ENCODE measurements around the gene FEZ2.
"Not testable (repeated sequence)": the region's sequence is repeated elsewhere in the genome, so short reads cannot be mapped to it uniquely, and the experiment has no call there.

FEZ2 gene
- long read RNA-seq, donor 1, full-length matches to known transcripts = 22 of 37 reads
- long read RNA-seq, donor 1, partial matches to known transcripts = 15 of 37 reads
- long read RNA-seq, donor 1, other reads (novel, unspliced or antisense) = 0 of 37 reads
- long read RNA-seq, donor 2, full-length matches to known transcripts = 6 of 28 reads
- long read RNA-seq, donor 2, partial matches to known transcripts = 22 of 28 reads
- long read RNA-seq, donor 2, other reads (novel, unspliced or antisense) = 0 of 28 reads
- long read RNA-seq, donor 3, transcript FEZ2-204 (8 exons, 1,931 nt) = major isoform, 7 of 19 reads
- long read RNA-seq, donor 3, partial matches to known transcripts = 10 of 19 reads
- long read RNA-seq, donor 3, other reads (novel, unspliced or antisense) = 0 of 19 reads
- long read RNA-seq, donor 4, full-length matches to known transcripts = 13 of 37 reads
- long read RNA-seq, donor 4, partial matches to known transcripts = 24 of 37 reads
- long read RNA-seq, donor 4, other reads (novel, unspliced or antisense) = 0 of 37 reads
- long read RNA-seq, donor 5, full-length matches to known transcripts = 15 of 32 reads
- long read RNA-seq, donor 5, partial matches to known transcripts = 17 of 32 reads
- long read RNA-seq, donor 5, other reads (novel, unspliced or antisense) = 0 of 32 reads
- long read RNA-seq, donor 6, transcript FEZ2-204 (8 exons, 1,931 nt) = major isoform, 6 of 41 reads
- long read RNA-seq, donor 6, partial matches to known transcripts = 33 of 41 reads
- long read RNA-seq, donor 6, other reads (novel, unspliced or antisense) = 0 of 41 reads
- long read RNA-seq, donor 7, full-length matches to known transcripts = 14 of 68 reads
- long read RNA-seq, donor 7, partial matches to known transcripts = 54 of 68 reads
- long read RNA-seq, donor 7, other reads (novel, unspliced or antisense) = 0 of 68 reads
- long read RNA-seq, donor 8, full-length matches to known transcripts = 11 of 21 reads
- long read RNA-seq, donor 8, partial matches to known transcripts = 10 of 21 reads
- long read RNA-seq, donor 8, other reads (novel, unspliced or antisense) = 0 of 21 reads

- peak; percentile 82 for DNase-seq
Observed at GRCh38 chr2:36597532-36598377, at the start of gene FEZ2. Gene FEZ2, minus strand, starts transcription at chr2:36598168. Its CDS starts 26 bp downstream, at chr2:36598142.

GRCh38 chr2:36634981-36635597 lies 37.1 kb upstream of the FEZ2 start:
- DNase-seq = no peak

- no peak for DNase-seq
Observed at GRCh38 chr2:36633470-36634092, 35.6 kb upstream of the FEZ2 start.

GRCh38 chr2:36626756-36627155 lies 28.8 kb upstream of the FEZ2 start:
- DNase-seq = no peak

GRCh38 chr2:36626071-36626470 lies 28.1 kb upstream of the FEZ2 start:
- no peak for DNase-seq

- DNase-seq = no peak
Observed at GRCh38 chr2:36625304-36625703, 27.3 kb upstream of the FEZ2 start.

GRCh38 chr2:36620321-36620720 lies 22.4 kb upstream of the FEZ2 start:
- DNase-seq = no peak

DNA sequence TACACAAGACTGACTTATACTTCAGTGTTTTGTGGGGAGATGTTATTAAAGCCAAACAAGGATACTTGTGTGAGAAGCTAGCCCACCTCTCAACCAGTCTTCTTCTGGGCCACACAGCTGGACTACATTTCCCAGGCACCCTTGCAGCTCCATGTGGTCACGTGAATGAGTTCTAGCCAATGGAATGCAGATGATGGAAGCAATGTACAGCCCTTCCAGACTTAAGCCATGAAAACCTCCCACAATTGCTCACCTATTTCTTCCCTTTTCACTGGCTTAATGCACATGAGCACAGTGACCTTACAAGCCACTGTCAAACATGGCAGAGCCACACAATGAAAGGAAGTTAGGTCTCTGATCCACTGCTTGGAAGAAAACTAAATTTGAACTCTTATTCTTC lies 20.4 kb upstream of the FEZ2 start:
- no peak for DNase-seq

DNA sequence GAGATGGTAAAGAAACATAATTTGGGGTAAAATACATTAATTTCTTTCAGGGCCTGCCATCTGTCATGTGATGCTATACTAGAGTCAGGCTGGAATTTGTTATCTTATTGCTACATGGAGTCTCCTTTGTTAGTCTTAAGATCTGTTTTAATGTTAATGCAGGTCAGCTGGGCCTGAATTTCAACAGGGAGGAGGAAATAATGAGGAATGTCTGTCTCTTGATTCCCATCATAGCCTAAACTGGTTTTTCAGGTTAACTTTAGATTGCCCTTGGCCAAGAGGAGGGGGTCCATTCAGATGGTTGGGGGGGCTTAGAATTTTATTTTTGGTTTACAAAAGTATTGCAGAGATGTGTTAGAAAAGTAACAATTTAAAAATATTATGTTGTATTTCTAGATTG lies 19.0 kb upstream of the FEZ2 start:
- DNase-seq = no peak

DNA sequence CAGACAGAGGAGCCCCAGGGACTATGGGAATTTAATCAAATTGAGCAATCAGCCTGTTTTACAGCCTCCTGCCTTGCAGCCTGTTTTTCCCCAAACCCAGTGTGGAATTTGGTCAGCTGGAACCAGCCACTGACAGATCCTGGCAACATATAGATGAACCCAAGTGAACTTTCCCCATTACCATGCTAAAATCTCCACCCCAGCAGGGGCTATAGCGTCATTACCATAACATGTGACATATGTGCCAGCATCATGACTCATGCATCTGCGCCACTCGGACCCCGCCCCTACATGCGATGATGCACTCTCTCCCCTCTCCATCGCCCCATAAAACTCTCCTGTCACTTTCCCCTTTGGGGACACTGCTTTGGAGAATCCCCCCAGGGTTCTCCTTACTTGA lies 17.3 kb upstream of the FEZ2 start:
- DNase-seq = no peak

- DNase-seq = no peak
Observed at GRCh38 chr2:36613801-36614200, 15.8 kb upstream of the FEZ2 start.

DNA sequence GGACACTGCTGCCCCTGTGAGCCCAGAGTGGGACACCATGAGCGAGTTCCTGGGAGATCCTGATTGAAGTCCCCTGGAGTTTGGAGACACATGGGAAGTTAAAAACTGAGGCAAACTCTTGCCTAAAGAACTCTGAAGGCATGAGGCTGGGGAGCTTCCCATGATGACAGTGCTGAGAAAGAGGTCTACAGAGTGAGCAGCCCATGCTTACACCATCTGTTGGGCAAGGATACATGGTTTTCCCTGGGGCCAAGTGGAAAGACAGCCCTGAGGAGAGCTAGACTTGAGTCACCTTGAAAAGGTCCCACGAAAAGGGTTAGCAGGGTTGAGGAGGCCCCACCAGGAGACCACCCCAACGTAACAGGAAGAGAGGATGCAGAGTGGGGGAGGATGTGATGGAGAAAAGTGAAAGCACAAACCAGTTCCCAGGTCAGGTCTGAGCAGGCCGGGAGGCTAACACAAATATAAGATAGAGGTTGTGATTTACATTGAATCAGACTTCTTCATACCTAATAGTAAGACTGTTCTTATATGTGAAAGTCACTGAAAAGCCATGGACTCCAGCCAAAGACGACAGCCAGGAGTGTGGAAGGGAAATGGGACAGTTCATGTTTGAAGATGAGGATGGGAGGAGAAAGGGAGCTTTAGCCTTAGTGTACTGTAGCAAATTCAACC lies 13.5 kb upstream of the FEZ2 start:
- DNase-seq = no peak

- no peak for DNase-seq
Observed at GRCh38 chr2:36609507-36609906, 11.5 kb upstream of the FEZ2 start.

GRCh38 chr2:36607947-36608346 lies 10.0 kb upstream of the FEZ2 start:
- no peak for DNase-seq

DNA sequence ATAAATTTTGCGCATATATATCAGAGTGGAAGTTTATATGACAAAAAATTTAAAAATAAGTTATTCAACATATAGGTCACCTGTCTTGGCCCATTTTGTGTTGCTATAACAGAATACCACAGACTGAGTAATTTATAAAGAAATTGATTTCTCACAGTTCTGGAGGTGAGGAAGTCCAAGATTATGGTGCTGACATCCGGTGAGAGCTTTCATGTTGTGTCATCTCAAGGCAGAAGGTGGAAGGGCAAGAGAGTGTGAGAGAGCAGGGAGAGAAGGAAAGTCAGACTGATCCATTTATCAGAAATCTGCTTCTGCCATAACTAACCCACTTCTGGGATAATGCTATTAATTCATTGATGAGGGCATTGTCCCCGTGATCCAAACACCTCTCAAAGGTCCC lies 9.0 kb upstream of the FEZ2 start:
- no peak for DNase-seq

DNA sequence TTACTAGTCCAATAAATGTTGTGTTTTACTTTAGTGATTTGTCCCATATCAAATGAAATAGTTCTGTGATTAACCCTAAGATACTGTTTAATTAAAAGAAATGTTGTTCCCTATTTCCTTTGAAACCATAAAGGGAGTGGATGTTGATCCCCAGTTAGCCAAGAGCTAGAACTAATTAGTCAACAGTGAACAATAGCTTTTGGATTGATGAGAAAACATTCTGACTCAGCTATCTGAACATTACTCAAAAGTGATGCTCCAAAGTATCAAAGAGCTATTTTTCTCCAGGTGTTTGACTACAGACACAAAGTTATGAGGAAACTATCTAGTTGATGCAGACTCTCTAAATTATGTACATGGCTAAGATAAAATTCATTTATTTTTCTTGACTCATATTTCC lies 7.3 kb upstream of the FEZ2 start:
- no peak for DNase-seq

DNA sequence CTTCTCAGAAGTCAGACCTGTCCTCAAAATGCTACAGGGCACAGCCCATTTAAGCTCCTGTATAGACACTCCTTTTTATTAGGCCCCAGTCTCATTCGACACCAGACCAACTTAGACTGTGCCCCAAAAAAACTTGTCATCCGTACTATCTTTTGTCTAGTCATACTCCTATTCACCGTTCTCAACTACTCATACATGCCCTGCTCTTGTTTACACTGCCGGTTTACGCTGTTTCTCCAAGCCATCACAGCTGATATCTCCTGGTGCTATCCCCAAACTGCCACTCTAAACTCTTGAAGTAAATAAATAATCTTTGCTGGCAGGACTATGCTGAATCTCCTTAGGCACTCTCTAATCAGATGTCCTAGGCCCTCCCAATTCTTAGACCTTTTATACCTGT lies 5.7 kb upstream of the FEZ2 start:
- not testable (repeated sequence) for DNase-seq

GRCh38 chr2:36597003-36597531 lies 901 bp downstream of the FEZ2 start:
- DNase-seq = no peak

GRCh38 chr2:36596397-36596796 lies 1.6 kb downstream of the FEZ2 start:
- no peak for DNase-seq

GRCh38 chr2:36594849-36595248 lies 3.1 kb downstream of the FEZ2 start:
- DNase-seq = no peak

Data from right kidney (tissue), 9 donors.